Frontal cortex (tissue), 4 donors: ENCODE results near the gene NEK5. TPM values are rescaled to one million over a fixed set of nuclear protein-coding genes. Genes with fewer than 3 reads are reported as not detected.
A peak's percentile ranks its signal among the peaks of the same experiment; 100 is the strongest.
"Not testable (repeated sequence)": the region's sequence is repeated elsewhere in the genome, so short reads cannot be mapped to it uniquely, and the experiment has no call there.

ENCODE experiments used
- DNase-seq, 2 donors: peaks; one replicate each; pipeline ENCODE4 v3.0.0; 2012; ENCODE audit warnings: low spot score in 2 of 2
- FAIRE-seq: peaks from 2 replicates; lab custom pipeline; 2012; peaks lifted over from hg19 to GRCh38; lab: Jason Lieb, UNC
- total RNA-seq: library from RNA; depleted of rRNA; stranded (reverse); fragments of >200 nt; gene quantifications from one replicate; pipeline ENCODE4 v1.2.3, GENCODE V29; 2014
- donor health status: control.
- donor health status: control.
- donor health status: control.

NEK5 gene
- 0.82 TPM for total RNA-seq

DNA sequence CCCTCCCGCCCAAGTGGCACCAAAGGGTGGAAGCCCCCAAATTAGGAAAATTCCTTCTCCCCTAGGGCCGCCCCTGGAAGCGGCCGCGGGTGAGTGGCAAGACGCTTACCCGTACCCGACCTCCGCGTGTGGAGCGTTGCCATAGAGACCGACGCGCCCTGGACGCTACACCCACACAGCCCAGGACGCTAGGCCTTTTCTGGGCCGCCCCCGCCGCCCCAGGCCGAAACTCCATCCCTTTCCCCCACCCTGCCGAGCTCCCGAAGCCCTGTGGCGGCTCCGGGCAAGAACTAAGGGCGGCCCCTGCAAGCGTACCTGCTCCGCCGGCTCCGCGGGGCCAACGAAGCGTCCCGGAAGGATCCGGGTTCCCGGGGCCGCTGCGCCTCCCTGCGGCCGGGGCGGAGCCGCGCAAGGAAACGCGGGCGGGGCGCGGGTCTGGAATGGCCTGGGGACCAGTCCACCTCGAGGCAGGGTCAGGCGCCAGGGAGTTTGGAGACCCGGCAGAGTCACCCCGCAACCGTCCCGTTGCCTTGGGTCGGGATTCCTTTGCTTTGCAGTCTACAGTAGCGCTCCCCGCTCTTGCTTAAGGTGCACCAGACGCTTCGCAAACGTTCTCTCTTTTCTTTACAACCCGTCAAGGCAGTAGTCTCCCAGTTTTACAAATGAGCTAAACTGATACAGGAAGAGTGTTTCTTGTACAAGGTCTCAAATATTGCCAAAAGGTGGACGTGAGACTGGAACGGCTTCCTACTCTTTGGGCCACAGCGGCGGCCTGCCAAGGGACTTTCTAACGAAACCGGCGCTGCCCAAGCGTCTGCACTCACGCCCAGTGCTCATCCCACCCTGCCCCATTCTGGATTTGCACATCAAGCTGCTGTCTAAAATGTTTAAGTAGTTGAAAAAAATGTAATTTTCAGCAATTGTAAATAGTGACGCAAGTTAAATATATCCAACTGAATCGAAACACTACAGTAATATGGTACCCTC, at the start of gene NEK5:
Gene NEK5 (minus strand): TSS at position 360 of the 987 bp plus-strand sequence. CDS start 1,591 bp downstream, outside the sequence.
- FAIRE-seq (no peak), DNase-seq (peak; percentile 60 to 78)

DNA sequence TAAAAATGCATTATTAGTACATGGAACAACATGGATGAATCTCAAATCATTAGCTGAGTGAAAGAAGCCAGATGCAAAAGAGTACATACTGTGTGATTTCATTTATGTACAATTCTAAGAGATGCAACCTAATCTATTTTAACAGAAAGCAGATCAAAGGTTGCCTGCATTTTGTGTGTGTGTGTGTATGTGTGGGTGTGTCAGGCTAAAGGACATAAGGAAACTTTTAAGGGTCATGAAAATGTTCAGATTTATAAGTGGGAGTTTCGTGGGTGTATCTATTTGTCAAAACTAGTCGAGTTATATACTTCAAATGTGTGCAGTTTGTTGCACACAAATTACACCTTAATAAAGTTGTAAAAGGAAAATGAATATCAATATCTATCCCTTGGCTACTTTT, 48.4 kb upstream of the NEK5 start:
- FAIRE-seq (no peak), DNase-seq (no peak)

DNA sequence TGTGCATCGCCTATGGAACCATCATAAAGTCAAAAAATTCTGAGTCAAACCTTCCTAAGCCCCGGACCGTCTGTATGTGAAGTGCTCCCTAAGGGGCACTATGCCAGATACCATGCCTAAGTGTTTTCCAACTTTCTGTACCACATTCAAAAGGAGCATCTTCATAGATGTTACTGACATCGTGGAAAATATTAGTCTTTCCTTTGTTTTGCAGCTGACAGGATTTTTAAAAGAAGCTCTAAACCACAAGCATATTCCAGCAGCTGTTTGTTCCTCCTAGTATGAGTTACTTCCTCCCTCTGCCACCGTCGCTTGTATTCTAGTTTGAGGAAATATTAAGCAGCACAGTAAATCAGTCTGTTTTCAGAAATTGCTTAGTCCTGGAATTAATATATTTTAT, 45.1 kb upstream of the NEK5 start:
- FAIRE-seq, result not testable (repeated sequence)

GRCh38 chr13:52173373-52173772, 44.5 kb upstream of the NEK5 start:
- FAIRE-seq, result no peak
- no peak for DNase-seq

More for the DNA sequence above, 45.1 kb upstream of the NEK5 start:
- not testable (repeated sequence) for DNase-seq

DNA sequence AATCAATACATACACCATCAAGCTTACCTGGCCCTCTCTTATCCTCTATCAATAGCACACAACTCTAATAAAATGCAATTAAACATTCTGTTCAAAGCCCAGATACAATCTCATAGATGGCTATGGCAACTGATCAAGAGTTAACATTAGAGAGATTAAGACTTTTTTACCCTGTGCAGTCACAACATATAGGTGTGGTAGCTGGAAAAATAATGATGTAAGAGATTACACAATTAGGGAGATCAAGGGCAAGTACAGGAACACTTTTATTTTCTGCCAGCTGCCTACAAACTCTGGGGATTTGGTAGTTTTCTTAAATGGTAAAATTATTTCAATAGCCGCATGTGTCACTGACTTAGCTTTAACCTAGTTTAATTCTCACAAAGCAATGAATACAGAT, 42.8 kb upstream of the NEK5 start:
- DNase-seq, result not testable (repeated sequence)
- peak; percentile 44 for FAIRE-seq

DNA sequence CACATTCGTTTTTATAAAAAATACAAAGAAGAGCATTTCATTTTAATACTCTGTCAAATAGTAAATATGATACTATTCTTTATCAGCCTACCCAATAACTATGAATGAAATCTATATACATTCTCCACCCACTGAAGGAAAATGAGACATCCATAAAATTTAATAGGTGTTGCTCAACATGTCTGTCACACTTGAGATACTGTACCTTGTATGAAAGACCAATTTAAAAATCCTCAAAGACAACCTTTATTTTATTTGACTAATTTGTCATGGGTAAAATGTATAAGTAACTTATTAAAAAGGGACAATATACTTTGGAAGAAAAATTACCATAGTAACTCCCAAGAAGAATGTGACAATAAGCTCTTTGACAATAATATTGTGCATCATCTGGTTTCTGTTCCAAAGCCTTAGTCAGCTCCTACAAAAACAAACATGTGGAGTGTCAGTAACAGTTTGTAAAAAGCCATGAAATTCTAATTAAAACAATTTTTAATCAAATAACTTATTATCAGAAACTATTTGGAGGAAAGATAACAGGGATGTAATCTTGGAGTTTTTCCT, 42.0 kb upstream of the NEK5 start:
- not testable (repeated sequence) for DNase-seq
- FAIRE-seq, result peak; percentile 99

GRCh38 chr13:52169839-52170238, 41.0 kb upstream of the NEK5 start:
- FAIRE-seq (peak; percentile 24), DNase-seq (no peak)

DNA sequence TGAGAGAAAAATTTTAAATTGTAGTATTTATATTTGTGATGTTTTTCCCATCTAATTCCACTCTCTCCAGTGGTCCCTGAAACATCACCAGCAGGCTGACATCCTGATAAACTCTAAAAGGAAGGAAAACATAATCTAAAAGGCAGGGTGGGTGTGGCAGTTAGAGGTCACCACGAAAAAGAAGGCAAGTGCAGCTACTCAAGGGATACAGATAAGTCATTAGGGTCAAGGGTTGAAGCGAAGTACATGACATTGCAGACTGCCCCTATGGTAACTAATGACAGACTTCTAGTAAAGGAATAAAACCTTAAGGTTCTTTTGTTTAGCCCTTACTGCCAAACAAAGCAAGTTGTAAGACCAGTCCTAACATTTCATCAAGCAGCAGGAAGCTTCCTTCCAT, 36.5 kb upstream of the NEK5 start:
- no peak for FAIRE-seq
- DNase-seq, result no peak

GRCh38 chr13:52164989-52165388, 36.1 kb upstream of the NEK5 start:
- FAIRE-seq, result peak; percentile 26
- DNase-seq, result no peak

GRCh38 chr13:52163878-52164277, 35.0 kb upstream of the NEK5 start:
- FAIRE-seq, DNase-seq: not testable (repeated sequence)

DNA sequence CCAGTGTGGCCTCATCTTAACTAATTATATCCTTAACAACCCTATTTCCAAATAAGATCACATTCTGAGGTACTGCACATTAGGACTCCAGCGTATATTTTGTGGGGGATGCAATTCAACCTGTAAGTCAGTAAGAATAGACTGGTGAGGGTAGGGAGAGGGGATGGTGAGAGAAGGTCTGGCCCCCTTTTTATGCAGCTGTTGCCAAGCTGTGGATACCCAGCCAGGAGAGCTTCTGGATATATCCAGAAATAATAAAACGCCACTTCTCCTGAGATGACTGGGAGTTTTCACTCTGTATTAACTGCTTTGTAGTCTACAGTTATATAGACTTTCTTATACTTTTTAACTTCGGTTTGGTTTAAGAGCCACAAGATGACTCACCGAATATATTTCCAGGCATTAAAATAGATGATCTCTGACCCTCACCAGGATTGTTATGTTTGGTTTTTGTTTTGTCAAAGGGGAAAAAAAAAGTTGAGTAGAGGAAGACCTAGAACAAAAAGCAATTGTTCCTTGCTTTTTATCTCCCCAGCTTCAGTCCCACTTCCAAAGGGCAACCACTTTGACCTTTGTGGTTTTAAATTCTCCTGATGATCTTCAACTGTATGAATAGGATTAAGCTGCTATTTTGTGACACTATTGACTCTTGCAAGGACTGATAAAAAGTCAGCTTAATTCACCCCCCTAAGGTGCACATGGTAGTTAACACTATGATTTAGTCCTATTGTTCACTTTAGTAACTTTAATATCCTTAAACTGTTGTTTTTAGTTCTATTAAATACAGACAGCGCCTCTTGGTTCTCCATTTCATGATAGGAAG, 33.6 kb upstream of the NEK5 start:
- no peak for DNase-seq
- FAIRE-seq, result no peak

DNA sequence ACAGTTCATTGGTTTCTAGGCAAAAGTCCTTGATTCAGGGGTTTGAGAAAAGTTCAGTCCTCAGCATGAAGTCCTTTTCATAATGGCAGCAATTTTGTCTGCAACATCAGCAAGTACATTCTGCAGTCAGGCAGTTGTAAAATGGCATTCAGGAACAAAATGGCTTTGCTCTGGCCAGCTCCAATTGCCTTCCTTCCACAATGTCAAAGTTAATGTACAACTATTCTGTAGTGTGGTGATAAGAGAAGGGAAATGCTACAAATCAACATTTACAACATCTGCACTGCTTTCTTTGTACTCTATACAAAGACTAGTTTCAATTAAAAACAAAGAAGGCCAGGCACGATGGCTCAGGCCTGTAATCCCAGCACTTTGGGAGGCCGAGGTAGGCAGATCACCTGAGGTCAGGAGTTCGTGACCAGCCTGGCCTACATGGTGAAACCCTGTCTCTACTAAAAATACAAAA, 32.3 kb upstream of the NEK5 start:
- DNase-seq, result no peak
- FAIRE-seq, result no peak

- DNase-seq (no peak), FAIRE-seq (no peak)
Observed at GRCh38 chr13:52160506-52160905, 31.6 kb upstream of the NEK5 start.

DNA sequence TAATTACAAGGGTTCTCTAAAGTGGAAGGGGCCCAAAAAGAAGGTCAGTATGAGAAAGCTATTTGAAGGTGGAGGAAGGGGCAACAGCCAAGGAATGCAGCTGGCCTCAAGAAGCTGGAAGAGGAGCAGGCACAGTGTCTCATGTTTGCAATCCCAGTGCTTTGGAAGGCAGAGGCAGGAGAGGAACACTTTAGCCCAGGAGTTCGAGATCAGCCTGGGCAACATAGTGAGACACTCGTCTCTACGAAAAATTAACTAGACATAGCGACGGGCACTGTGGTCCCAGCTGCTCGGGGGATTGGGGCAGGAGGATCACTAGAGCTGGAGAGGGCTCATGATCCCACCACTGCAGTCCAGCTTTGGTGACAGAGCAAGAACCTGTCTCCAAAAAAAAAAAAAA, 31.2 kb upstream of the NEK5 start:
- DNase-seq, result no peak
- FAIRE-seq, result no peak

GRCh38 chr13:52159159-52159982, 30.5 kb upstream of the NEK5 start, which contains the start of gene NEK3:
NEK3 (minus strand) TSS chr13:52159597; CDS start chr13:52156191, 3,406 bp downstream.
- DNase-seq (peak; percentile 67 to 70), FAIRE-seq (no peak)

DNA sequence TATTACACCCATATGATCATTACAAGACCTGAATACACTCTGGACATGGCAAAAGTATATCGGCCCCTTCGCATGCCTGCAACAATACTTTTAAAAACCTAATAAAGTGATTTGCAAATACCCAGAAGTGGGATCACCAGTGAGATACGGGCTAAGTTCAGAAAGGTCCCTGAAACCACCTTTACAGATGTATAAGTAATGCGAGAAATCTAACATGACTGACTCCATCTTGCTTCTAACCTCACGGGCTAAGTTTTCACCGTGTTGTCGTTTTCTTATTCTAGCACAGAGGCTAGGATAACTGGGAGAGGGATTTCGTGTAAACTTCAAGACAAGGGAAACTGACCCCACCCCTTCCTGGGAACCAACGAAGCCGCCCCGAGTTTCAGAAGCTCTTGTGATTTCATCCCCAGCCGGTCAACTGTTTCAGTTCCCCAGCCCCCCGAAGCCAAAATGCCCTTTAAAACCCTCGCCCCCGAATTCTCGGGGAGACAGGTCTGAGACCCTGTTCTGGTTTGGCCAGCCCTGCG, 29.8 kb upstream of the NEK5 start:
- DNase-seq (no peak), FAIRE-seq (no peak)

- no peak for FAIRE-seq
- DNase-seq, result no peak
Observed at GRCh38 chr13:52156724-52157261, 27.9 kb upstream of the NEK5 start.

GRCh38 chr13:52155177-52155576, 26.3 kb upstream of the NEK5 start:
- no peak for DNase-seq
- FAIRE-seq, result no peak

DNA sequence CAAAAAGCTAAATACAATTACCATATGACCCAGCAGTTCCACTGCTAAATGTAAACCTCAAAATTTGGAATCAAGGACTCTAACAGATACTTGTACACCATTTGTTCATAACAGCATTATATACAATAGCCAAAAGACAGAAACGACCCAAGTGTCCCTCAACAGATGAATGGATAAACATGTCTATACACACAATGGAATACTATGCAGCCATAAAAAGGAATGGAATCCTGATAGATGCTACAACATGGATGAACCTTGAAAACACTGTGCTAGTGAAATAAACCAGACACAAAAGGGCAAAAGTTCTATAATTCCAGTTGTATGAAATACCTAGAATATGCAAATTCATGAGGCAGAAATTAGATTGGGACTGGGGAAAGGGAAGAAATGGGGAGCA, 18.4 kb upstream of the NEK5 start:
- DNase-seq (no peak), FAIRE-seq (no peak)
